ENCODE results near the gene CCND1. TPM values are rescaled to one million over a fixed set of nuclear protein-coding genes. Genes with fewer than 3 reads are reported as not detected.

The CCND1 gene
- polyA plus RNA-seq, 1 experiment, result 249 TPM

GRCh38 chr11:69632900-69633299 lies 8.1 kb upstream of the CCND1 start:
- H3K27ac ChIP-seq (ENCODE audit: low read depth, low read length), result no peak overlapping the region
- no peak for DNase-seq (ENCODE audit: low read depth, low spot score)
- POLR2A ChIA-PET, result no interaction called here
- CTCF ChIA-PET, result no interaction called here
- peaks cover 3% of the 10 kb centered on the region for H3K27me3 ChIP-seq (ENCODE audit: control insufficient read depth, insufficient read depth, low read length)
- peaks cover 27% of the 10 kb centered on the region for H3K9me3 ChIP-seq (ENCODE audit: control insufficient read depth, insufficient read depth, low read length)
- no peak for TF ChIP-seq CTCF (IDR thresholded peaks at IDR 0.05; ENCODE audit: low read depth, low read length)
- no peak overlapping the region for H3K4me3 ChIP-seq (ENCODE audit: low read depth, low read length)

- no peak overlapping the region for H3K27ac ChIP-seq (ENCODE audit: low read depth, low read length)
- no peaks in the 10 kb centered on the region for H3K27me3 ChIP-seq (ENCODE audit: control insufficient read depth, insufficient read depth, low read length)
- H3K9me3 ChIP-seq (ENCODE audit: control insufficient read depth, insufficient read depth, low read length), result peaks cover 17% of the 10 kb centered on the region
- no peak for TF ChIP-seq CTCF (IDR thresholded peaks at IDR 0.05; ENCODE audit: low read depth, low read length)
- DNase-seq (ENCODE audit: low read depth, low spot score), result no peak
- no peak overlapping the region for H3K4me3 ChIP-seq (ENCODE audit: low read depth, low read length)
- ChIA-PET CTCF (interaction anchor here (0.7 kb wide), 1 partner anchor 22 kb away, joined by 3 read pairs; no protein-coding TSS in a partner anchor), POLR2A (no interaction called here)
Observed at GRCh38 chr11:69634069-69634468, 6.9 kb upstream of the CCND1 start.

- POLR2A ChIA-PET, result no interaction called here
- TF ChIP-seq CTCF (IDR thresholded peaks at IDR 0.05; ENCODE audit: low read depth, low read length), result no peak
- CTCF ChIA-PET, result no interaction called here
- DNase-seq (ENCODE audit: low read depth, low spot score), result no peak
- Histone ChIP-seq H3K27ac (ENCODE audit: low read depth, low read length) (no peak overlapping the region), H3K9me3 (ENCODE audit: control insufficient read depth, insufficient read depth, low read length) (peaks cover 12% of the 10 kb centered on the region), H3K4me3 (ENCODE audit: low read depth, low read length) (no peak overlapping the region), H3K27me3 (ENCODE audit: control insufficient read depth, insufficient read depth, low read length) (no peaks in the 10 kb centered on the region)
Observed at GRCh38 chr11:69634590-69634989, 6.4 kb upstream of the CCND1 start.

GRCh38 chr11:69635195-69635594 lies 5.8 kb upstream of the CCND1 start:
- no peak overlapping the region for H3K27ac ChIP-seq (ENCODE audit: low read depth, low read length)
- H3K27me3 ChIP-seq (ENCODE audit: control insufficient read depth, insufficient read depth, low read length), result no peaks in the 10 kb centered on the region
- ChIA-PET POLR2A (no interaction called here), CTCF (no interaction called here)
- DNase-seq (ENCODE audit: low read depth, low spot score), result no peak
- peaks cover 11% of the 10 kb centered on the region for H3K9me3 ChIP-seq (ENCODE audit: control insufficient read depth, insufficient read depth, low read length)
- no peak overlapping the region for H3K4me3 ChIP-seq (ENCODE audit: low read depth, low read length)
- no peak for TF ChIP-seq CTCF (IDR thresholded peaks at IDR 0.05; ENCODE audit: low read depth, low read length)

GRCh38 chr11:69635804-69636511 lies 5.0 kb upstream of the CCND1 start:
- Histone ChIP-seq H3K9me3 (ENCODE audit: control insufficient read depth, insufficient read depth, low read length) (peaks cover 11% of the 10 kb centered on the region; the same call in 1 of the 2 replicates), H3K27ac (ENCODE audit: low read depth, low read length) (peak overlapping the region; percentile 52), H3K4me3 (ENCODE audit: low read depth, low read length) (peak overlapping the region; percentile 47), H3K27me3 (ENCODE audit: control insufficient read depth, insufficient read depth, low read length) (no peaks in the 10 kb centered on the region)
- TF ChIP-seq CTCF (IDR thresholded peaks at IDR 0.05; ENCODE audit: low read depth, low read length), result no peak
- CTCF ChIA-PET, result interaction anchor here (0.6 kb wide), 1 partner anchor 15 kb away, joined by 7 read pairs; no protein-coding TSS in a partner anchor
- DNase-seq (ENCODE audit: low read depth, low spot score), result no peak
- POLR2A ChIA-PET, result no interaction called here
